Lower leg skin (tissue), 4 donors: ENCODE measurements around the gene FBXW2. TPM values are rescaled to one million over a fixed set of nuclear protein-coding genes. Genes with fewer than 3 reads are reported as not detected.

Experiments
- DNase-seq, 2 donors: peaks; one replicate each; pipeline ENCODE4 v3.0.0-alpha.2; 2019; ENCODE audit warnings: low spot score in 2 of 2
- H3K4me3 ChIP-seq: fragments of 200-600 bp; sonication (generic); 2 replicates; pipeline ENCODE4 v1.5.1; 2017; ENCODE audit warnings: mild to moderate bottlenecking, low read depth; ENCODE audit not compliant: poor library complexity, severe bottlenecking
- CTCF ChIP-seq, 3 donors: fragments of 450-650 bp; IDR thresholded peaks; one replicate each; pipeline ENCODE4 v1.5.1; 2016; ENCODE audit warnings: antibody characterized with exemption in 3 of 3, mild to moderate bottlenecking in 3 of 3, moderate library complexity in 2 of 3
- POLR2A ChIP-seq, 2 donors: fragments of 450-650 bp; IDR thresholded peaks; one replicate each; pipeline ENCODE4 v1.6.1; 2016 to 2017; ENCODE audit warnings: antibody characterized with exemption in 2 of 2, mild to moderate bottlenecking in 1 of 2, moderate library complexity in 1 of 2
- WGBS, 2 donors: methylation state at CpG; one replicate each; pipeline ENCODE4 v1.1.5; 2018; 5-methylcytosine and 5-hydroxymethylcytosine counted together
- intact Hi-C: fragments of 100-400 bp; cut with DNase I; formaldehyde crosslinking; loops from one replicate; pipeline ENCODE4 v1.15.0; 2023; ENCODE audit warnings: low total_unique reads
- total RNA-seq, 4 donors: library from RNA; depleted of rRNA; stranded (reverse); fragments of >200 nt; gene quantifications; one replicate each; pipeline ENCODE4 v1.1.0, GENCODE V29; 2016

The FBXW2 gene
- total RNA-seq, 4 donors from 2014 or later = 25.9 to 49.6 (median 46.4) TPM

GRCh38 chr9:120734607-120735410 lies 58.4 kb downstream of the FBXW2 start:
- DNase-seq = no peak
- TF ChIP-seq POLR2A (IDR thresholded peaks at IDR 0.05) = no peak
- no peak for TF ChIP-seq CTCF (IDR thresholded peaks at IDR 0.05)
- no peak overlapping the region for H3K4me3 ChIP-seq
- intact Hi-C loops = no loop called here
- WGBS, 2 donors = 36 to 50% methylated on average over 2 of the region's 2 CpGs

- no peak for TF ChIP-seq CTCF (IDR thresholded peaks at IDR 0.05)
- no peak for TF ChIP-seq POLR2A (IDR thresholded peaks at IDR 0.05)
- intact Hi-C loops = no loop called here
- WGBS, 2 donors = 75 to 80% methylated on average over 5 of the region's 5 CpGs
- no peak for DNase-seq
- H3K4me3 ChIP-seq = no peak overlapping the region
Observed at GRCh38 chr9:120733190-120733589, 60.0 kb downstream of the FBXW2 start.

- intact Hi-C loops = no loop called here
- no peak overlapping the region for H3K4me3 ChIP-seq
- TF ChIP-seq CTCF (IDR thresholded peaks at IDR 0.05) (no peak), POLR2A (IDR thresholded peaks at IDR 0.05) (no peak)
- WGBS, 2 donors = 70 to 79% methylated on average over 7 of the region's 7 CpGs
- no peak for DNase-seq
Observed at GRCh38 chr9:120730654-120731514, 62.3 kb downstream of the FBXW2 start.

GRCh38 chr9:120729791-120730241 lies 63.4 kb downstream of the FBXW2 start:
- WGBS, 2 donors = 56 to 58% methylated on average over 5 of the region's 5 CpGs
- intact Hi-C loops = no loop called here
- H3K4me3 ChIP-seq = no peak overlapping the region
- no peak for TF ChIP-seq CTCF (IDR thresholded peaks at IDR 0.05)
- no peak for TF ChIP-seq POLR2A (IDR thresholded peaks at IDR 0.05)
- no peak for DNase-seq

- H3K4me3 ChIP-seq = no peak overlapping the region
- WGBS, 2 donors = 81 to 88% methylated on average over 2 of the region's 2 CpGs
- intact Hi-C loops = no loop called here
- no peak for DNase-seq
- TF ChIP-seq CTCF (IDR thresholded peaks at IDR 0.05) (no peak), POLR2A (IDR thresholded peaks at IDR 0.05) (no peak)
Observed at GRCh38 chr9:120726484-120726883, 66.7 kb downstream of the FBXW2 start.
